NB4 (cell line): ENCODE data around the gene GNG3.
"Not testable (repeated sequence)": the region's sequence is repeated elsewhere in the genome, so short reads cannot be mapped to it uniquely, and the experiment has no call there.

ENCODE experiments used
- DNase-seq: peaks from one replicate; pipeline ENCODE4 v3.0.0; 2010; ENCODE audit warnings: low read depth
- H3K4me3 ChIP-seq: one replicate; pipeline ENCODE4 v1.5.1; 2011; ENCODE audit warnings: mild to moderate bottlenecking, low read depth, low read length, moderate library complexity
- CTCF ChIP-seq: IDR thresholded peaks from one replicate; pipeline ENCODE4 v1.5.1; 2012; ENCODE audit warnings: low read depth, low read length
- MYC ChIP-seq: IDR thresholded peaks from 2 replicates; pipeline ENCODE4 v1.6.1; 2011; ENCODE audit warnings: low read depth, low read length
- POLR2A ChIP-seq: IDR thresholded peaks from 2 replicates; pipeline ENCODE4 v1.6.1; 2011; ENCODE audit warnings: mild to moderate bottlenecking; ENCODE audit not compliant: insufficient read length; ENCODE audit errors: extremely low read depth
- TF ChIP-seq, protein P1 (sequence below): IDR thresholded peaks from 2 replicates; pipeline ENCODE4 v1.6.1; 2011; ENCODE audit warnings: low read depth, low read length

GNG3 gene

DNA sequence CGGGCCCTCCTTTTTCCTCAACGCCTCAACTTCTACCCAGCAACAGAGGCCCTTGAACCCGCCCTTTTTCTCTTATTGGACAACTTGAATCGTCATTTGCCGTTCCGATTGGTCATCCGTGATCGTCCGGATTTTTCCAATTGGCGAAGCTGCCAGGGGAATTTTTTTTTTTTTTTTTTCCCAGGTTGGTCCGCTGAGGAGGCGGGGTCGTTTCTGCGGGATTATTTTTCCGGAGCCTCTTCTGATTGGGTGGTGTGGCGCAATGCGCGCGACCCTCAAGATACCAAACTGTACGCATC, 20.3 kb downstream of the GNG3 start:
- DNase-seq: peak; percentile 98
- TF ChIP-seq MYC (no peak), CTCF (no peak)
- TF ChIP-seq, protein P1, sequence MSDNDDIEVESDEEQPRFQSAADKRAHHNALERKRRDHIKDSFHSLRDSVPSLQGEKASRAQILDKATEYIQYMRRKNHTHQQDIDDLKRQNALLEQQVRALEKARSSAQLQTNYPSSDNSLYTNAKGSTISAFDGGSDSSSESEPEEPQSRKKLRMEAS: no peak
- peak overlapping the region; percentile 98 for H3K4me3 ChIP-seq

DNA sequence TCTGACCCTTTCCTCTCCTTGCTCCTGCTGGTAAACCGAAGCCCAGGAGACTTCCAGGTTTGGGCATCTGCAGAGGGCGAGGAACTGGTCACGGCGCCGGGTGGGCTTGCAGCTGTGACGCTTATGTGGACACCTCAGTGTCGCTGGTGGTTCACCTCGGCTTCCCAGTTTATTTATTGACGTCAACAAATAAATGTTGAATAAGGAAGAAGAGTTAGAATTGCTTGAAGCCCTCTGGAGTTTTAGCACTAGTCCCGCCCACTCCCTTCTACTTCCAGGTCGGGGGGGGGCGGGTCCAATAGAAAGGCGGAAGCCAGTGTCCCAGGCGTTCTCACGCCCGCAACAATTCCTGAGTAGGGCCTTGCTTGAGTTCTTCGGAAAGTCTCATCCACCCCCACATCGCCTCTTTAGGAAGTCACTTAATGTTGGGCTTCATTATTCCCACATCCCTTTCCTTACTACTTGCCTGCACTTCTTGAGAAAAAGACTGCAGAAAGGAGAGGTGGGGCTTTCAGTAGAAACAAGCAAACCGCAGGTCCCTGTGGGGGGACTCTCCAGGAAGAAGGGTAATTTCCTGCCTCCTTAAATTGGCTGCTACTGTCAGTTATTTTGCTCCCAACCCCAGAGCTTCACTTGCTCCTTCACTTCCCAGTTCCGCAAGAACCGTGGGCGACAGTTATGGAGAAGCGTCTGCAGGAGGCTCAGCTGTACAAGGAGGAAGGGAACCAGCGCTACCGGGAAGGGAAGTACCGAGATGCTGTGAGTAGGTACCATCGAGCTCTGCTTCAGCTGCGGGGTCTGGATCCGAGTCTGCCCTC, 20.9 kb downstream of the GNG3 start, which contains the start of gene TTC9C:
TTC9C (plus strand) TSS at position 316 of the 818 bp plus-strand sequence; CDS start at position 679, 363 bp downstream.
- peak within 1 kb of the TSS; percentile 98 for H3K4me3 ChIP-seq
- TF ChIP-seq, protein P1: peak; percentile 9; the same call in 1 of the 2 replicates
- TF ChIP-seq MYC (no peak; the same call in 1 of the 2 replicates), CTCF (no peak), POLR2A (peak; percentile 54)
- DNase-seq: peak; percentile 94

DNA sequence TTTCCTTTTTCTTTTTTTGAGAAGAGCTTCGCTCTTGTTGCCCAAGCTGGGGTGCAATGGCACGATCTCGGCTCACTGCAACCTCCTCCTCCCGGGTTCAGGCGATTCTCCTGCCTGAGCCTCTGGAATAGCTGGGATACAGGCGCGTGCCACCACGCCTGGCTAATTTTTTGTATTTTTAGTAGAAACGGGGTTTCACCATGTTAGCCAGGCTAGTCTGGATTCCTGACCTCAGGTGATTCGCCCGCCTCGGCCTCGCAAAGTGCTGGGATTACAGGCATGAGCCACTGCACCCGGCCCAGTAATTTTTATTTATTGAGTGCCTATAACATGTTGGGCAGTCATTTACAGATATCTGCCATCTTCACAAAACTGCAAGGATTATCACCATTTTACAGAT, 22.6 kb downstream of the GNG3 start:
- DNase-seq: not testable (repeated sequence)
- peak overlapping the region; percentile 98 for H3K4me3 ChIP-seq

- DNase-seq: peak; percentile 59
- no peak for TF ChIP-seq POLR2A
- TF ChIP-seq, protein P1: no peak
- no peak for TF ChIP-seq CTCF
- no peak for TF ChIP-seq MYC
- H3K4me3 ChIP-seq: no peak overlapping the region
Observed at GRCh38 chr11:62732830-62733229, 25.4 kb downstream of the GNG3 start.

- no peak overlapping the region for H3K4me3 ChIP-seq
- no peak for DNase-seq
- TF ChIP-seq POLR2A (no peak), CTCF (no peak), MYC (no peak)
- TF ChIP-seq, protein P1: no peak
Observed at GRCh38 chr11:62737196-62737595, 29.7 kb downstream of the GNG3 start.

DNA sequence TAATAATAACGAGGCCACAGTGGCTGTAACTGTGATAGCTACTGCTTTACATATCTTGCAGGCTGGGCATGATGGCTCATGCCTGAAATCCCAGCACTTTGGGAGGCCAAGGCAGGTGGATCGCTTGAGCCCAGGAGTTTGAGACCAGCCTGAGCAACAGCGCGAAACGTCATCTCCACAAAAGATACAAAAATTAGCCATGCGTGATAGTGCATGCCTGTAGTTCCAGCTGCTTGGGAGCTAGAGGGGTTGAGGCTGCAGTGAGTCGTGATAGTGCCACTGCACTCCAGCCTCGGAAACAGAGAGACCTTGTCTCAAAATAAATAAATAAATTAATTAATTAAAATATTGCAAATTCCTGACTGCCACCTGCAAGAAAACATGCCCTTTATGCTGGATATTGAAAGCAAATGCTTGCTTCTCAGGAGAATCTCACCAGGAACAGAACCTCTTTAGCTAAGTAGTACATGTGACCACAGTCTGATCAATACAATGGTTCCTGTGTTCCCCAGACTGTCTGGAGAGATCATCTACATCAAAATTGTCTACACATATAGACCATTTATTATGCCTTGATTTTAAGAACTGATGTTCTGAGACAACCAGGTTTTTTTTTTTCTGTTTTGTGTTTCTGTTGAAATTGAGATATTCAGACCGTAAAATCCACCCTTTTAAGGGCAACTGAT, 40.1 kb downstream of the GNG3 start:
- TF ChIP-seq, protein P1: no peak
- TF ChIP-seq CTCF (no peak), POLR2A (no peak), MYC (no peak)
- H3K4me3 ChIP-seq: no peak overlapping the region
- no peak for DNase-seq

GRCh38 chr11:62749931-62750330, 42.5 kb downstream of the GNG3 start:
- not testable (repeated sequence) for DNase-seq, H3K4me3 ChIP-seq
